PC-9 (cell line): ENCODE results near the gene TOMM34. TPM values are rescaled to one million over a fixed set of nuclear protein-coding genes. Genes with fewer than 3 reads are reported as not detected.

Source experiments
- BruUV-seq: library from RNA; stranded (reverse); fragments of 400-500 nt; replicated peaks from 2 replicates; lab custom pipeline; 2021; lab: Mats Ljungman, UMichigan
- CTCF ChIA-PET: fragments of 300-600 bp; sonication (Branson Sonifier 250); formaldehyde crosslinking; loops from one replicate; lab custom pipeline; 2022; ENCODE audit warnings: antibody characterized with exemption; lab: Charles Lee
- POLR2A ChIA-PET: fragments of 300-600 bp; sonication (Branson Sonifier 250); formaldehyde crosslinking; loops from one replicate; lab custom pipeline; 2022; ENCODE audit warnings: antibody characterized with exemption; ENCODE audit not compliant: unreplicated experiment; lab: Charles Lee
- DNase-seq, 2 experiments: peaks; one replicate each; pipeline versions ENCODE4 v3.0.0 to v3.0.0-alpha.2; 2015 to 2022; ENCODE audit warnings: mixed read lengths in 1 of 2
- H2AFZ ChIP-seq: fragments of 200-600 bp; sonication (generic); 2 replicates; pipeline ENCODE4 v1.8.1; 2017; ENCODE audit warnings: antibody characterized with exemption
- H3F3A ChIP-seq: fragments of 200-600 bp; sonication (generic); 2 replicates; pipeline ENCODE4 v1.8.1; 2017; ENCODE audit warnings: antibody characterized with exemption, mild to moderate bottlenecking, low read depth; ENCODE audit not compliant: insufficient read depth
- H3K27ac ChIP-seq: fragments of 200-600 bp; sonication (generic); 2 replicates; pipeline ENCODE4 v1.6.1; 2016; ENCODE audit warnings: mixed run types
- H3K27me3 ChIP-seq: fragments of 200-600 bp; sonication (generic); 2 replicates; pipeline ENCODE4 v1.6.1; 2016; ENCODE audit warnings: low read depth, mixed run types; ENCODE audit not compliant: insufficient read depth
- H3K36me3 ChIP-seq: fragments of 200-600 bp; sonication (generic); 2 replicates; pipeline ENCODE4 v1.6.1; 2016; ENCODE audit warnings: low read depth, mixed run types
- H3K4me1 ChIP-seq: fragments of 200-600 bp; sonication (generic); replicated peaks from 2 replicates; pipeline ENCODE4 v1.6.1; 2016; ENCODE audit warnings: mixed run types; ENCODE audit not compliant: insufficient read depth
- H3K4me2 ChIP-seq: fragments of 200-600 bp; sonication (generic); 2 replicates; pipeline ENCODE4 v1.6.1; 2017; ENCODE audit warnings: mixed run types
- H3K4me3 ChIP-seq: fragments of 200-600 bp; sonication (generic); 2 replicates; pipeline ENCODE4 v1.6.1; 2016; ENCODE audit warnings: mixed run types
- H3K79me2 ChIP-seq: fragments of 200-600 bp; sonication (generic); 2 replicates; pipeline ENCODE4 v1.6.1; 2017; ENCODE audit warnings: low read depth, mixed run types
- H3K9me2 ChIP-seq: fragments of 200-600 bp; sonication (generic); 2 replicates; pipeline ENCODE4 v1.8.1; 2017; ENCODE audit warnings: mild to moderate bottlenecking; ENCODE audit not compliant: insufficient read depth
- H3K9me3 ChIP-seq: fragments of 200-600 bp; sonication (generic); 2 replicates; pipeline ENCODE4 v1.8.1; 2016; ENCODE audit warnings: low read depth; ENCODE audit not compliant: insufficient read depth
- H4K20me1 ChIP-seq: fragments of 200-600 bp; sonication (generic); 2 replicates; pipeline ENCODE4 v1.8.1; 2017; ENCODE audit not compliant: insufficient read depth
- EZH2 ChIP-seq: fragments of 200-600 bp; sonication (generic); IDR thresholded peaks from 2 replicates; pipeline ENCODE4 v1.8.0; 2017; ENCODE audit warnings: antibody characterized with exemption, low read depth
- intact Hi-C: fragments of 100-400 bp; cut with micrococcal nuclease; formaldehyde crosslinking; loops from one replicate; pipeline ENCODE4 v1.10.0; 2022; ENCODE audit not compliant: unreplicated experiment
- total RNA-seq: library from RNA; stranded (reverse); gene quantifications from 2 replicates; pipeline ENCODE4 v1.2.3, GENCODE V29; 2021
- TF ChIP-seq, protein P1 (sequence below): fragments of 200-600 bp; sonication (generic); conservative IDR thresholded peaks from 2 replicates; pipeline ENCODE4 v1.6.1; 2017; ENCODE audit warnings: mixed run types, antibody characterized with exemption, mild to moderate bottlenecking, moderate library complexity

TOMM34 gene
- total RNA-seq, 1 experiment from 2014 or later, result 71.1 TPM

DNA sequence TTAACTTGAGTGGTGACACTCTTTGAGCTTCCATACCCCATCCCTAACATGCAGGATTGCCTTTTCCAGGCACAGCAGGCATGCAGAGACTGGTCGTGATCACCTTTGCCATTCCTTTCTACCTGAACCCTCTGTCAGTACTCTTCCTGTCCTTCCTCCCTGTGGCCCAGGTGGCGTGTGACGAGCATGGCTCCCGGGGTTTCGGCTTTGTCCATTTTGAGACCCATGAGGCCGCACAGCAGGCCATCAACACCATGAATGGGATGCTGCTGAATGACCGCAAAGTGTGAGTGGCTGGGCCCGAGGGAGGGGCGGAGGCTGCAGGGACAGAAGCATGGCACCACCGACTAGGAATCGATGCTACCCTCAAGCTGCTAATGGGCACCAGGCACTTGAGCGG, 43.6 kb downstream of the TOMM34 start:
- H3K36me3 ChIP-seq, result peaks cover 22% of the 10 kb centered on the region
- H3K4me2 ChIP-seq, result no peak overlapping the region
- H3K9me3 ChIP-seq, result no peaks in the 10 kb centered on the region
- ChIA-PET CTCF (no interaction called here), POLR2A (interaction anchor here (0.7 kb wide), 1 partner anchor 653 kb away, joined by 7 read pairs; no protein-coding TSS in a partner anchor)
- H3F3A ChIP-seq, result no peaks in the 10 kb centered on the region; the same call in 1 of the 2 replicates
- H3K4me1 ChIP-seq, result peaks cover 4% of the 10 kb centered on the region; the same call in 1 of the 2 replicates
- no peaks in the 10 kb centered on the region for H3K9me2 ChIP-seq
- peaks cover 12% of the 10 kb centered on the region; the same call in 1 of the 2 replicates for H3K79me2 ChIP-seq
- H3K27me3 ChIP-seq, result no peaks in the 10 kb centered on the region
- H3K27ac ChIP-seq, result no peak overlapping the region
- DNase-seq, result no peak
- intact Hi-C loops, result no loop called here
- no peak overlapping the region for H3K4me3 ChIP-seq
- no peak for TF ChIP-seq EZH2
- TF ChIP-seq, protein P1, sequence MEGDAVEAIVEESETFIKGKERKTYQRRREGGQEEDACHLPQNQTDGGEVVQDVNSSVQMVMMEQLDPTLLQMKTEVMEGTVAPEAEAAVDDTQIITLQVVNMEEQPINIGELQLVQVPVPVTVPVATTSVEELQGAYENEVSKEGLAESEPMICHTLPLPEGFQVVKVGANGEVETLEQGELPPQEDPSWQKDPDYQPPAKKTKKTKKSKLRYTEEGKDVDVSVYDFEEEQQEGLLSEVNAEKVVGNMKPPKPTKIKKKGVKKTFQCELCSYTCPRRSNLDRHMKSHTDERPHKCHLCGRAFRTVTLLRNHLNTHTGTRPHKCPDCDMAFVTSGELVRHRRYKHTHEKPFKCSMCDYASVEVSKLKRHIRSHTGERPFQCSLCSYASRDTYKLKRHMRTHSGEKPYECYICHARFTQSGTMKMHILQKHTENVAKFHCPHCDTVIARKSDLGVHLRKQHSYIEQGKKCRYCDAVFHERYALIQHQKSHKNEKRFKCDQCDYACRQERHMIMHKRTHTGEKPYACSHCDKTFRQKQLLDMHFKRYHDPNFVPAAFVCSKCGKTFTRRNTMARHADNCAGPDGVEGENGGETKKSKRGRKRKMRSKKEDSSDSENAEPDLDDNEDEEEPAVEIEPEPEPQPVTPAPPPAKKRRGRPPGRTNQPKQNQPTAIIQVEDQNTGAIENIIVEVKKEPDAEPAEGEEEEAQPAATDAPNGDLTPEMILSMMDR, result no peak
- H2AFZ ChIP-seq, result no peak overlapping the region
- H4K20me1 ChIP-seq, result no peaks in the 10 kb centered on the region
- BruUV-seq, result no TSS peak

GRCh38 chr20:44914924-44915323, 45.3 kb downstream of the TOMM34 start:
- peaks cover 19% of the 10 kb centered on the region for H3K79me2 ChIP-seq
- ChIA-PET CTCF (no interaction called here), POLR2A (no interaction called here)
- H4K20me1 ChIP-seq, result no peaks in the 10 kb centered on the region
- no peak overlapping the region for H3K4me3 ChIP-seq
- no peaks in the 10 kb centered on the region; the same call in 1 of the 2 replicates for H3F3A ChIP-seq
- peaks cover 4% of the 10 kb centered on the region; the same call in 1 of the 2 replicates for H3K4me1 ChIP-seq
- no TSS peak for BruUV-seq
- H3K9me2 ChIP-seq, result no peaks in the 10 kb centered on the region
- no peak for DNase-seq
- no peak overlapping the region for H3K4me2 ChIP-seq
- H3K9me3 ChIP-seq, result no peaks in the 10 kb centered on the region
- no peaks in the 10 kb centered on the region for H3K27me3 ChIP-seq
- H3K36me3 ChIP-seq, result peaks cover 22% of the 10 kb centered on the region
- H2AFZ ChIP-seq, result no peak overlapping the region
- H3K27ac ChIP-seq, result no peak overlapping the region
- intact Hi-C loops, result loop anchor here (5.0 kb wide), 2 partner anchors 182 to 377 kb away; no protein-coding TSS in a partner anchor
- TF ChIP-seq, protein P1, result no peak
- no peak for TF ChIP-seq EZH2

GRCh38 chr20:44912189-44912588, 48.0 kb downstream of the TOMM34 start:
- Histone ChIP-seq H3K4me3 (no peak overlapping the region), H3K27ac (no peak overlapping the region), H3K9me3 (no peaks in the 10 kb centered on the region), H3K4me1 (peaks cover 4% of the 10 kb centered on the region; the same call in 1 of the 2 replicates), H3K27me3 (no peaks in the 10 kb centered on the region), H3K4me2 (peak overlapping the region; percentile 90), H3F3A (peaks cover 25% of the 10 kb centered on the region), H3K36me3 (peaks cover 22% of the 10 kb centered on the region), H4K20me1 (peaks cover 8% of the 10 kb centered on the region; the same call in 1 of the 2 replicates), H2AFZ (no peak overlapping the region), H3K9me2 (no peaks in the 10 kb centered on the region), H3K79me2 (peaks cover 19% of the 10 kb centered on the region)
- BruUV-seq, result no TSS peak
- no peak for DNase-seq
- ChIA-PET CTCF (no interaction called here), POLR2A (no interaction called here)
- TF ChIP-seq EZH2, result no peak
- TF ChIP-seq, protein P1, result no peak
- intact Hi-C loops, result loop anchor here (5.0 kb wide), 2 partner anchors 185 to 380 kb away; no protein-coding TSS in a partner anchor
